Activated T-cell treated with anti-CD3 and anti-CD28 coated beads, Interleukin-2, amount 50 U/mL, for 72 hours (primary cell): ENCODE results near the gene EHBP1. TPM values are rescaled to one million over a fixed set of nuclear protein-coding genes. Genes with fewer than 3 reads are reported as not detected.
"Not testable (repeated sequence)": the region's sequence is repeated elsewhere in the genome, so short reads cannot be mapped to it uniquely, and the experiment has no call there.

Source experiments
- ATAC-seq, 2 donors: fragments of 150-1000 bp; cut with Tn5 transposase; replicated peaks in 1 of 2; 2 replicates each; pipeline ENCODE4 v1.10.0; 2021; ENCODE audit warnings: moderate library complexity in 2 of 2, mild to moderate bottlenecking in 1 of 2
- DNase-seq, 2 donors: peaks; one replicate each; pipeline ENCODE4 v3.0.0; 2021 to 2022; ENCODE audit warnings: mixed read lengths in 1 of 2
- H3K27ac Mint-ChIP-seq: one replicate; pipeline ENCODE4 v1.8.0; 2022; ENCODE audit warnings: mild to moderate bottlenecking, moderate library complexity, mixed read lengths
- H3K27me3 Mint-ChIP-seq: one replicate; pipeline ENCODE4 v1.8.0; 2022; ENCODE audit warnings: low read depth, mixed read lengths
- H3K36me3 Mint-ChIP-seq, 2 donors: one replicate each; pipeline ENCODE4 v1.8.0; 2022; ENCODE audit warnings: mixed read lengths in 2 of 2, mild to moderate bottlenecking in 1 of 2; ENCODE audit not compliant: insufficient read depth in 2 of 2
- H3K4me1 Mint-ChIP-seq: one replicate; pipeline ENCODE4 v1.8.0; 2022; ENCODE audit warnings: low read depth, mixed read lengths
- H3K4me3 Mint-ChIP-seq, 2 donors: one replicate each; pipeline ENCODE4 v1.8.0; 2022; ENCODE audit warnings: mild to moderate bottlenecking in 2 of 2, mixed read lengths in 2 of 2, moderate library complexity in 2 of 2
- H3K9me3 Mint-ChIP-seq, 2 donors: one replicate each; pipeline ENCODE4 v1.8.0; 2022; ENCODE audit warnings: mixed read lengths in 2 of 2
- total RNA-seq, 2 donors: library from RNA; stranded (reverse); gene quantifications; one replicate each; pipeline ENCODE4 v1.2.3, GENCODE V29; 2022

EHBP1 gene
- total RNA-seq, 2 donors from 2014 or later = 28.8 to 32.0 TPM

GRCh38 chr2:62711832-62712494, 6.5 kb downstream of the EHBP1 start:
- H3K27ac Mint-ChIP-seq = no peak overlapping the region
- no peak overlapping the region for H3K4me3 Mint-ChIP-seq
- H3K4me1 Mint-ChIP-seq = peaks cover 21% of the 10 kb centered on the region
- H3K27me3 Mint-ChIP-seq = no peaks in the 10 kb centered on the region
- DNase-seq (no peak), ATAC-seq (no peak)
- peaks cover 7 to 17% of the 10 kb centered on the region in 2 donors for H3K36me3 Mint-ChIP-seq
- peaks cover 1 to 4% of the 10 kb centered on the region in 2 donors for H3K9me3 Mint-ChIP-seq

- H3K4me3 Mint-ChIP-seq, DNase-seq, H3K9me3 Mint-ChIP-seq, H3K27me3 Mint-ChIP-seq, ATAC-seq, H3K27ac Mint-ChIP-seq: not testable (repeated sequence)
- peaks cover 17% of the 10 kb centered on the region for H3K4me1 Mint-ChIP-seq
- H3K36me3 Mint-ChIP-seq = peaks cover 7 to 17% of the 10 kb centered on the region in 2 donors
These were observed 7.7 kb downstream of the EHBP1 start for GRCh38 chr2:62713196-62713595.

DNA sequence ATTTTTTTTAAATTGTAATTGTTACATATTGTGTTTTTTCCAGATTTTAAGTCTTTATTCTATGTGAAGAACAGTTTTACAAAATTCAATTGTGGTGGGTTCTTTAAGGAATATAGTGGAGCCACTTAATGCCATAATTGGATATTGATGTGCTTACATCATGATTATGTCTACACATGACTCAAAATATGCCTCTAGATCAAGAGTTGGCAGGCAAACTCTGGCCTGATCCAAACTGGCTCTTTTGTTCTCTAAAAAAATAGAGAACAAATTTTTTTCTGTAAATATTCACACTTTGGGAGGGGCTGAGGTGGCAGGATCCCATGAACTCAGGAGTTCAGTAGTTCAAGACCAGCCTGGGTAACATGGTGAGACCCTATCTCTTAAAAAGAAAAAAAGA, 8.3 kb downstream of the EHBP1 start:
- Mint-ChIP-seq H3K36me3 (peaks cover 4 to 14% of the 10 kb centered on the region in 2 donors), H3K9me3 (peaks cover 1% of the 10 kb centered on the region in 2 donors), H3K27ac (no peak overlapping the region), H3K4me3 (no peak overlapping the region), H3K27me3 (no peaks in the 10 kb centered on the region), H3K4me1 (peaks cover 10% of the 10 kb centered on the region)
- DNase-seq (no peak), ATAC-seq (no peak)

- ATAC-seq (no peak), DNase-seq (no peak)
- H3K4me1 Mint-ChIP-seq = peaks cover 6% of the 10 kb centered on the region
- peaks cover 2 to 10% of the 10 kb centered on the region in 2 donors for H3K36me3 Mint-ChIP-seq
- no peak overlapping the region for H3K4me3 Mint-ChIP-seq
- peaks cover 0 to 1% of the 10 kb centered on the region in 2 donors for H3K9me3 Mint-ChIP-seq
- H3K27me3 Mint-ChIP-seq = no peaks in the 10 kb centered on the region
- no peak overlapping the region for H3K27ac Mint-ChIP-seq
These were observed 11.3 kb downstream of the EHBP1 start for GRCh38 chr2:62716768-62717167.

DNA sequence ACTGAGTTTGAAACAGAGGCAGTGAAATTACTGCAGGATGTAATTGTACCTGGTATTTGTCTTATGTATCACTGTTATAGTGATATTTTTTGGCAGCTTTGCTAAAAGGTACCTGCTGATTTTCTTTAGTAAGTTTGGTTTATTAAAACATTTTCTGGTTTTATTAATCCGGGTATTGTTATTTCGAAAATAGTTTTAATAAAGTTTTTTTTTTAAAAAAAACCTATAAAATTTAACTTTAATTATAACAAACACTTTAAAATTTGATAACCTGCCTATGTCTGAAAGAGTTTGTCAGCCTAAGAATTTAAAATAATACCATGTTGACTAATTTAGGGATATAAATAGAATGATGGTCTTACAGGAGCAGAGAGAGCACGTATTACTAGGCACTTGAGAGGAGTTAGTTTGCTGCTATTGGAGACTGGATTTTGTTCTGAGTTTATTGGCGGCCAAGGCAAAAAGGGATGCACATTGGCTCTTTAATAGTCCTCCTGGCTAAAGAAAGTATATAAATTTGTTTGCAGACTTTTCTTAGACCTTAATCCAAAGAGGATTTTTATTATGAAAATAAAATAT, 12.1 kb downstream of the EHBP1 start:
- H3K9me3 Mint-ChIP-seq = peaks cover 0 to 1% of the 10 kb centered on the region in 2 donors
- peaks cover 6% of the 10 kb centered on the region for H3K4me1 Mint-ChIP-seq
- DNase-seq (no peak), ATAC-seq (no peak)
- no peaks in the 10 kb centered on the region for H3K27me3 Mint-ChIP-seq
- H3K27ac Mint-ChIP-seq = no peak overlapping the region
- no peak overlapping the region for H3K4me3 Mint-ChIP-seq
- H3K36me3 Mint-ChIP-seq = peaks cover 4 to 15% of the 10 kb centered on the region in 2 donors

GRCh38 chr2:62718225-62718822, 12.8 kb downstream of the EHBP1 start:
- no peak for DNase-seq
- peaks cover 6% of the 10 kb centered on the region for H3K4me1 Mint-ChIP-seq
- no peak overlapping the region for H3K4me3 Mint-ChIP-seq
- peaks cover 1 to 7% of the 10 kb centered on the region in 2 donors for H3K9me3 Mint-ChIP-seq
- H3K27ac Mint-ChIP-seq = no peak overlapping the region
- ATAC-seq = no peak
- H3K36me3 Mint-ChIP-seq = peaks cover 6 to 23% of the 10 kb centered on the region in 2 donors
- no peaks in the 10 kb centered on the region for H3K27me3 Mint-ChIP-seq

- peaks cover 10 to 18% of the 10 kb centered on the region in 2 donors for H3K36me3 Mint-ChIP-seq
- DNase-seq = no peak
- peaks cover 1 to 8% of the 10 kb centered on the region in 2 donors for H3K9me3 Mint-ChIP-seq
- no peak overlapping the region for H3K4me3 Mint-ChIP-seq
- peaks cover under 1% of the 10 kb centered on the region for H3K4me1 Mint-ChIP-seq
- ATAC-seq = no peak
- no peaks in the 10 kb centered on the region for H3K27me3 Mint-ChIP-seq
- no peak overlapping the region for H3K27ac Mint-ChIP-seq
These were observed 14.2 kb downstream of the EHBP1 start for GRCh38 chr2:62719757-62720156.

DNA sequence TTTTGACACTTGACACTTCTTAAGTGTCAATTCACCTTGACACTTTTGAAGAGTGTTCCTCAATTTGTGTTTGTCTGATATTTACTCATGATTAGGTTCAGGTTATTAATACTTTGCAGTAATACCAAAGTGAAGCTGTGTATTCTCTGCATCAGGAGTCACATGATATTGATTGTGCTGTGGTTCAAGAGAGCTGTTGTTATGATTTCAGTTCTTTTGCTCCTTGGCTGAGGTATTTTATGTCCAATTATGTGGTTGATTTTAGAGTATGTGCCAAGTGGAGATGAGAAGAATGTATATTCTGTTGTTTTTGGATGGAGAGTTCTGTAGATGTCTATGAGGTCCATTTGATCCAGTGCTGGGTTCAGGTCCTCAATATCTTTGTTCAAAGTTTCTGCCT, 17.2 kb downstream of the EHBP1 start:
- ATAC-seq (no peak), DNase-seq (no peak)
- Mint-ChIP-seq H3K27ac (no peak overlapping the region), H3K4me3 (no peak overlapping the region), H3K4me1 (peaks cover 4% of the 10 kb centered on the region), H3K27me3 (no peaks in the 10 kb centered on the region), H3K9me3 (peaks cover 0 to 8% of the 10 kb centered on the region in 2 donors), H3K36me3 (peaks cover 10 to 15% of the 10 kb centered on the region in 2 donors)

DNA sequence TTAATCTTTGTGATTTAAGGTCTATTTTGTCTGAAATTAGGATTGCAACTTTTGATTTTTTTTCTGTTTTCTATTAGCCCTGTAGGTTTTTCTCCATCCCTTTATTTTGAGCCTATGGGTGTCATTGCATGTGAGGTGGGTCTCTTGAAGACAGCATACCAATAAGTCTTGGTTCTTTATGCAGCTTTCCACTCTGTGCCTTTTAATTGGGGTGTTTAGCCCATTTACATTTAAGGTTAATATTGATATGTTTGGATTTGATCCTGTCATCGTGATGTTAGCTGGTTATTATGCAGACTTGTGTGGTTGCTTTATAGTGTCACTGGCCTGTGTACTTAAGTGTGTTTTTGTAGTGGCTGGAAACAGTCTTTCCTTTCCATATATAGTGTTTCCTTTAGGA, 17.7 kb downstream of the EHBP1 start:
- Mint-ChIP-seq H3K4me1 (peaks cover 4% of the 10 kb centered on the region), H3K36me3 (peaks cover 10 to 15% of the 10 kb centered on the region in 2 donors), H3K27ac (no peak overlapping the region), H3K27me3 (no peaks in the 10 kb centered on the region), H3K4me3 (no peak overlapping the region), H3K9me3 (peaks cover 0 to 8% of the 10 kb centered on the region in 2 donors)
- ATAC-seq (no peak), DNase-seq (no peak)

- no peak overlapping the region for H3K27ac Mint-ChIP-seq
- peaks cover 4% of the 10 kb centered on the region for H3K4me1 Mint-ChIP-seq
- DNase-seq (no peak), ATAC-seq (no peak)
- H3K9me3 Mint-ChIP-seq = peaks cover 0 to 8% of the 10 kb centered on the region in 2 donors
- H3K4me3 Mint-ChIP-seq = no peak overlapping the region
- H3K36me3 Mint-ChIP-seq = peaks cover 10 to 13% of the 10 kb centered on the region in 2 donors
- H3K27me3 Mint-ChIP-seq = no peaks in the 10 kb centered on the region
These were observed 18.6 kb downstream of the EHBP1 start for GRCh38 chr2:62724106-62724505.

DNA sequence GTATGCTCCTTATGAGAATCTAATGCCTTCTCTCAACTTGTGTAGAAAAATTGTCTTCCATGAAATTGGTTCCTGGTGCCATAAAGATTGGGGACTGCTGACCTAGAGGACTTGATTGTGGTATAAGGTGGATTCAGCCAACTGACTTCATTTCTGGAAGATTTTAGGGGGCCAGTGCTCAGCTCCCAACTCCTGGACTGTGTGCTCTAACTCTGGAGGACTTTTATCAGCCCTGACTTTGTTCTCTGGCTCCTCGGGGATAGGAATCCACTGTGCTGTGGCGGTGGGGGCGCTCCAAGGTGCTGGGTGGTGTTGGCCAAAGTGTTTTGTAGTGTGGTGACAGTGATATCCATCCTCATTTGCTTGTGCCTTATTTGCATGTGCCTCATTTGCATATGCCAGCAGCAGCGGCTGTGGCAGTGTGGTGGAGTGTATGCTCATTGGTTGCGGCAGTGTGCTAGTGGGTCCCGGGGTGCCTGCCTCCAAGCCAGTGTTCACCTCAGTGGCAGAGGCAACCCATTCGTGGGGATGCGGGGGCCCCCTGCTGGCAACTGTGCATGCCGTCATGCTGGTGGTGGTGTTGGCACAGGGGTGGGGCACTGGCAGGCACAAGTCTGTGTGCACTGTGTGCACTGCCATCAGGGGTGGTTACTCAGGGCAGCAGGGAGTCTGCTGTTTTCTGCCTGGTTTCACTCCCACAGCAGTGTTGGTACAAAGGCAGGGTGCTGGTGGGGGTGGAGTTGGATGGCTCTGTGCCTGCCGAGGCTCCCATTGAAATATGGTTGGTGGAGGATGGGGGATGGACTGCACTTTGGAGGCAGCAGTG, 19.6 kb downstream of the EHBP1 start:
- DNase-seq = peak; percentile 36 to 45

GRCh38 chr2:62725712-62726055, 20.2 kb downstream of the EHBP1 start:
- Mint-ChIP-seq H3K4me1 (peaks cover 4% of the 10 kb centered on the region), H3K27me3 (no peaks in the 10 kb centered on the region), H3K36me3 (peaks cover 13 to 16% of the 10 kb centered on the region in 2 donors), H3K27ac (no peak overlapping the region), H3K4me3 (no peak overlapping the region), H3K9me3 (peaks cover 3 to 11% of the 10 kb centered on the region in 2 donors)
- DNase-seq = no peak
- ATAC-seq = no peak

More for the DNA sequence above, 19.6 kb downstream of the EHBP1 start:
- peak; percentile 31 to 62 for ATAC-seq
- H3K4me1 Mint-ChIP-seq = peaks cover 4% of the 10 kb centered on the region
- H3K9me3 Mint-ChIP-seq = peaks cover 0 to 8% of the 10 kb centered on the region in 2 donors
- H3K27ac Mint-ChIP-seq = no peak overlapping the region
- H3K36me3 Mint-ChIP-seq = peaks cover 10 to 13% of the 10 kb centered on the region in 2 donors
- H3K4me3 Mint-ChIP-seq = no peak overlapping the region
- no peaks in the 10 kb centered on the region for H3K27me3 Mint-ChIP-seq
